ENCODE data around the gene NTF3. TPM values are rescaled to one million over a fixed set of nuclear protein-coding genes. Genes with fewer than 3 reads are reported as not detected.

Gene NTF3
- polyA plus RNA-seq, 1 donor (not counting 4 experiments of a cell fraction or from before 2014, with no cell fraction given): not detected

- Histone ChIP-seq H3K27ac (ENCODE audit: control insufficient read depth, insufficient read depth, low read length) (no peak overlapping the region), H3K9me3 (ENCODE audit: control insufficient read depth, low read depth, low read length) (no peaks in the 10 kb centered on the region), H3K9ac (ENCODE audit: control insufficient read depth, extremely low read depth, insufficient read depth, low read length) (no peak overlapping the region), H3K27me3 (ENCODE audit: control insufficient read depth, extremely low read depth, insufficient read depth, low read length) (peaks cover 5% of the 10 kb centered on the region), H3K79me2 (ENCODE audit: control insufficient read depth, insufficient read depth, low read length) (no peaks in the 10 kb centered on the region), H3K9me1 (ENCODE audit: control insufficient read depth, extremely low read depth, insufficient read depth, low read length) (no peaks in the 10 kb centered on the region), H3K4me2 (ENCODE audit: control insufficient read depth, extremely low read depth, insufficient read depth, low read depth, low read length) (no peak overlapping the region), H2AFZ (ENCODE audit: control insufficient read depth, low read length) (no peak overlapping the region), H3K4me1 (ENCODE audit: control insufficient read depth, extremely low read depth, insufficient read depth, low read length) (no peaks in the 10 kb centered on the region), H4K20me1 (ENCODE audit: control insufficient read depth, extremely low read depth, insufficient read depth, low read length) (no peaks in the 10 kb centered on the region), H3K4me3 (ENCODE audit: control insufficient read depth in 2 of 3, extremely low read depth in 1 of 3, insufficient read depth in 2 of 3, low read depth in 1 of 3, low read length in 3 of 3) (no peak overlapping the region), H3K36me3 (ENCODE audit: control insufficient read depth in 2 of 2, extremely low read depth in 1 of 2, insufficient read depth in 2 of 2, low read length in 2 of 2) (no peaks in the 10 kb centered on the region)
- dilution Hi-C loops (cut with MboI; ENCODE audit: extremely low pct_ligation_motif_present, low sequenced_read_pairs): no loop called here
- TF ChIP-seq EZH2 (IDR thresholded peaks at IDR 0.05; ENCODE audit: low read length) (no peak), CTCF (optimal IDR thresholded peaks at IDR 0.05 in 1 of 3, IDR thresholded peaks at IDR 0.05 in 1 of 3, conservative IDR thresholded peaks at IDR 0.05 in 1 of 3; ENCODE audit: extremely low read depth in 1 of 3, insufficient read depth in 2 of 3, low read length in 3 of 3) (no peak)
- FAIRE-seq (no peak), DNase-seq (ENCODE audit: low read depth, low spot score) (no peak)
These were observed 86.9 kb downstream of the NTF3 start for GRCh38 chr12:5518584-5519365.

GRCh38 chr12:5520037-5520436 is 88.1 kb downstream of the NTF3 start:
- Histone ChIP-seq H2AFZ (ENCODE audit: control insufficient read depth, low read length) (no peak overlapping the region), H4K20me1 (ENCODE audit: control insufficient read depth, extremely low read depth, insufficient read depth, low read length) (no peaks in the 10 kb centered on the region), H3K27ac (ENCODE audit: control insufficient read depth, insufficient read depth, low read length) (no peak overlapping the region), H3K9me3 (ENCODE audit: control insufficient read depth, low read depth, low read length) (no peaks in the 10 kb centered on the region), H3K4me2 (ENCODE audit: control insufficient read depth, extremely low read depth, insufficient read depth, low read depth, low read length) (no peak overlapping the region), H3K27me3 (ENCODE audit: control insufficient read depth, extremely low read depth, insufficient read depth, low read length) (peaks cover 5% of the 10 kb centered on the region), H3K79me2 (ENCODE audit: control insufficient read depth, insufficient read depth, low read length) (no peaks in the 10 kb centered on the region), H3K9me1 (ENCODE audit: control insufficient read depth, extremely low read depth, insufficient read depth, low read length) (no peaks in the 10 kb centered on the region), H3K36me3 (ENCODE audit: control insufficient read depth in 2 of 2, extremely low read depth in 1 of 2, insufficient read depth in 2 of 2, low read length in 2 of 2) (no peaks in the 10 kb centered on the region), H3K4me3 (ENCODE audit: control insufficient read depth in 2 of 3, extremely low read depth in 1 of 3, insufficient read depth in 2 of 3, low read depth in 1 of 3, low read length in 3 of 3) (no peak overlapping the region), H3K4me1 (ENCODE audit: control insufficient read depth, extremely low read depth, insufficient read depth, low read length) (no peaks in the 10 kb centered on the region), H3K9ac (ENCODE audit: control insufficient read depth, extremely low read depth, insufficient read depth, low read length) (no peak overlapping the region)
- DNase-seq (ENCODE audit: low read depth, low spot score) (no peak), FAIRE-seq (no peak)
- dilution Hi-C loops (cut with MboI; ENCODE audit: extremely low pct_ligation_motif_present, low sequenced_read_pairs): no loop called here
- TF ChIP-seq CTCF (optimal IDR thresholded peaks at IDR 0.05 in 1 of 3, IDR thresholded peaks at IDR 0.05 in 1 of 3, conservative IDR thresholded peaks at IDR 0.05 in 1 of 3; ENCODE audit: extremely low read depth in 1 of 3, insufficient read depth in 2 of 3, low read length in 3 of 3) (no peak), EZH2 (IDR thresholded peaks at IDR 0.05; ENCODE audit: low read length) (no peak)
